ENCODE measurements around the gene POLRMT. TPM values are rescaled to one million over a fixed set of nuclear protein-coding genes. Genes with fewer than 3 reads are reported as not detected.
"Not testable (repeated sequence)": the region's sequence is repeated elsewhere in the genome, so short reads cannot be mapped to it uniquely, and the experiment has no call there.

POLRMT gene
- total RNA-seq, 1 donor = 22.0 TPM

GRCh38 chr19:589693-590395, 43.5 kb downstream of the POLRMT start, which contains the start of gene HCN2:
TSS of gene HCN2 (plus strand) at chr19:589881. CDS start at chr19:589946, 65 bp downstream.
- no peak for DNase-seq (ENCODE audit: low read depth)
- peak within 1 kb of the TSS; percentile 37 for H3K4me3 ChIP-seq (ENCODE audit: low read depth, low read length)
- no peak for TF ChIP-seq CTCF (IDR thresholded peaks at IDR 0.05; ENCODE audit: insufficient read depth, low read length)

- DNase-seq (ENCODE audit: low read depth) = no peak
- no peak for TF ChIP-seq CTCF (IDR thresholded peaks at IDR 0.05; ENCODE audit: insufficient read depth, low read length)
- no peak overlapping the region for H3K4me3 ChIP-seq (ENCODE audit: low read depth, low read length)
Measured at GRCh38 chr19:588741-589692, 44.3 kb downstream of the POLRMT start.

- peak; percentile 63 for TF ChIP-seq CTCF (IDR thresholded peaks at IDR 0.05; ENCODE audit: insufficient read depth, low read length)
- no peak overlapping the region for H3K4me3 ChIP-seq (ENCODE audit: low read depth, low read length)
- DNase-seq (ENCODE audit: low read depth) = peak; percentile 59
Measured at GRCh38 chr19:588093-588740, 45.1 kb downstream of the POLRMT start.

GRCh38 chr19:585551-586110, 47.7 kb downstream of the POLRMT start:
- DNase-seq (ENCODE audit: low read depth) = no peak
- no peak for TF ChIP-seq CTCF (IDR thresholded peaks at IDR 0.05; ENCODE audit: insufficient read depth, low read length)
- no peak overlapping the region for H3K4me3 ChIP-seq (ENCODE audit: low read depth, low read length)

- H3K4me3 ChIP-seq (ENCODE audit: low read depth, low read length) = not testable (repeated sequence)
Measured at GRCh38 chr19:585146-585545, 48.2 kb downstream of the POLRMT start.

GRCh38 chr19:584240-585001, 48.9 kb downstream of the POLRMT start:
- no peak overlapping the region for H3K4me3 ChIP-seq (ENCODE audit: low read depth, low read length)
- peak; percentile 84 for TF ChIP-seq CTCF (IDR thresholded peaks at IDR 0.05; ENCODE audit: insufficient read depth, low read length)
- peak; percentile 20 for DNase-seq (ENCODE audit: low read depth)

More at GRCh38 chr19:585146-585545, 48.2 kb downstream of the POLRMT start:
- DNase-seq (ENCODE audit: low read depth) = not testable (repeated sequence)

Data from fibroblast of the aortic adventitia (primary cell).